Ammon's horn (tissue), 1 donor: ENCODE data around the gene SORT1.

Experiments
- DNase-seq: peaks from one replicate; pipeline ENCODE4 v3.0.0-alpha.2; 2016; ENCODE audit warnings: low spot score

The SORT1 gene

DNA sequence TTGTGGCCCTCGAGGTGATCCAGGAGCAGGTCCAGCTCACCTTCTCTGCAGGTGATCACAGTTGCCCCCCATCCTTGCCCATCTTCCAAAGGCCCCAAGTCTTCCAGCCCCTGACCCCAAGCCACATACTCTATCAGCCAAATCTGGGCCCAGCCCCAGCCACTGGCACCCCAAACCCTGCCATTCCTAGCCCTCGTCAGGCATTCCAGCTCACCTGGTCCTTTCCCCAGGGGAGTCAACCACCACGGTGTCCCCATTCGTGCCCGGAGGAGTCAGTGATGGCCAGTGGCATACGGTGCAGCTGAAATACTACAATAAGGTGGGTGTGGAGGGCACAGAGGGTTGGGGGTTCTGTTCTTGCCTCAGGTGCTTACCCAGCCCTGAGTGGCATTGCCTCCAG, 136.1 kb downstream of the SORT1 start:
- DNase-seq, result no peak

DNA sequence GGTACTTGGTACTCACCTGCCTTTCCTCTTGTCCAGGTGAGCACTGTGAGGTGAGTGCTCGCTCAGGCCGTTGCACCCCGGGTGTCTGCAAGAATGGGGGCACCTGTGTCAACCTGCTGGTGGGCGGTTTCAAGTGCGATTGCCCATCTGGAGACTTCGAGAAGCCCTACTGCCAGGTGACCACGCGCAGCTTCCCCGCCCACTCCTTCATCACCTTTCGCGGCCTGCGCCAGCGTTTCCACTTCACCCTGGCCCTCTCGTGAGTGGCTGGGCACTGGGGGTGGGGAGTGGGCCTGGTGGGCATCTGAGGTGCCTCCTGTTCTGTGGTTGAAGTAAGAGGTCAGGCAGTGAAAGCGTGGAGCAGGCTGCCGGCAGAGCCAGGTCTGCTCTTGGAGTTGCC, 136.7 kb downstream of the SORT1 start:
- DNase-seq, result no peak

- no peak for DNase-seq
Measured at GRCh38 chr1:109259674-109260557, 137.8 kb downstream of the SORT1 start.
